ENCODE data around the gene BPIFB3. TPM values are rescaled to one million over a fixed set of nuclear protein-coding genes. Genes with fewer than 3 reads are reported as not detected.

BPIFB3 gene
- total RNA-seq, 1 donor from 2014 or later: not detected

DNA sequence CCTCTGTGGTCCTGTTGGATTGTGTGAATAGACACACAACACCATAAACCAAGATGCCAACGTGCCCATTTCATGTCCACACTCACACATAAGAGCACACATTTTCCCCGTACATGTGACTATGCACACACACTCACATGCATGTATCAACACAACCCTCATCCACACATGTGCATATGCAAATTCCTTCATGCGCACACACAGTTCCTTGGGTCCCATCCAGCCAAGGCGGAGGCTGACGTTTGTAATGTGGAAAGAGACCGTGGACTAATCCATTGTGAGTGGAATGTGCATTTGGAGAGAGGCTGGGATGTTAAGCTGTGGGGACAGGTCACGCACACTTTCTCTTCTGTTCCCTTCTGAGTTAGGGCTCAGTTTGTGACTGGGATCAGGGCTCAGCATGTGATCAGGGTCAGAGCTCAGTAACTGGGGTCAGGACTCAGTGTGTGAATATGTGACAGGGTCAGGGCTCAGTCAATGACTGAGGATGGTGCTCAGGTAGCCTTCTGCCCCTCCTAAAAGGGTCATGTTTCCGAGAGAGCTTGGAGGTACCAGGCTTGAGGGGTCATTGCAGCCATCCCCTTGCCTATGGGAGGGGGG is 46.8 kb upstream of the BPIFB3 start:
- Mint-ChIP-seq H3K27me3 (ENCODE audit: low read depth) (peaks cover 9% of the 10 kb centered on the region), H3K36me3 (no peaks in the 10 kb centered on the region), H3K4me3 (no peak overlapping the region), H3K4me1 (no peaks in the 10 kb centered on the region), H3K9me3 (peaks cover 4% of the 10 kb centered on the region), H3K27ac (no peak overlapping the region)
- TF ChIP-seq, protein P1, sequence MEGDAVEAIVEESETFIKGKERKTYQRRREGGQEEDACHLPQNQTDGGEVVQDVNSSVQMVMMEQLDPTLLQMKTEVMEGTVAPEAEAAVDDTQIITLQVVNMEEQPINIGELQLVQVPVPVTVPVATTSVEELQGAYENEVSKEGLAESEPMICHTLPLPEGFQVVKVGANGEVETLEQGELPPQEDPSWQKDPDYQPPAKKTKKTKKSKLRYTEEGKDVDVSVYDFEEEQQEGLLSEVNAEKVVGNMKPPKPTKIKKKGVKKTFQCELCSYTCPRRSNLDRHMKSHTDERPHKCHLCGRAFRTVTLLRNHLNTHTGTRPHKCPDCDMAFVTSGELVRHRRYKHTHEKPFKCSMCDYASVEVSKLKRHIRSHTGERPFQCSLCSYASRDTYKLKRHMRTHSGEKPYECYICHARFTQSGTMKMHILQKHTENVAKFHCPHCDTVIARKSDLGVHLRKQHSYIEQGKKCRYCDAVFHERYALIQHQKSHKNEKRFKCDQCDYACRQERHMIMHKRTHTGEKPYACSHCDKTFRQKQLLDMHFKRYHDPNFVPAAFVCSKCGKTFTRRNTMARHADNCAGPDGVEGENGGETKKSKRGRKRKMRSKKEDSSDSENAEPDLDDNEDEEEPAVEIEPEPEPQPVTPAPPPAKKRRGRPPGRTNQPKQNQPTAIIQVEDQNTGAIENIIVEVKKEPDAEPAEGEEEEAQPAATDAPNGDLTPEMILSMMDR (IDR thresholded peaks at IDR 0.05; ENCODE audit: unreplicated experiment): no peak
- DNase-seq (ENCODE audit: low spot score in 2 of 2, unreplicated experiment in 2 of 2): no peak

DNA sequence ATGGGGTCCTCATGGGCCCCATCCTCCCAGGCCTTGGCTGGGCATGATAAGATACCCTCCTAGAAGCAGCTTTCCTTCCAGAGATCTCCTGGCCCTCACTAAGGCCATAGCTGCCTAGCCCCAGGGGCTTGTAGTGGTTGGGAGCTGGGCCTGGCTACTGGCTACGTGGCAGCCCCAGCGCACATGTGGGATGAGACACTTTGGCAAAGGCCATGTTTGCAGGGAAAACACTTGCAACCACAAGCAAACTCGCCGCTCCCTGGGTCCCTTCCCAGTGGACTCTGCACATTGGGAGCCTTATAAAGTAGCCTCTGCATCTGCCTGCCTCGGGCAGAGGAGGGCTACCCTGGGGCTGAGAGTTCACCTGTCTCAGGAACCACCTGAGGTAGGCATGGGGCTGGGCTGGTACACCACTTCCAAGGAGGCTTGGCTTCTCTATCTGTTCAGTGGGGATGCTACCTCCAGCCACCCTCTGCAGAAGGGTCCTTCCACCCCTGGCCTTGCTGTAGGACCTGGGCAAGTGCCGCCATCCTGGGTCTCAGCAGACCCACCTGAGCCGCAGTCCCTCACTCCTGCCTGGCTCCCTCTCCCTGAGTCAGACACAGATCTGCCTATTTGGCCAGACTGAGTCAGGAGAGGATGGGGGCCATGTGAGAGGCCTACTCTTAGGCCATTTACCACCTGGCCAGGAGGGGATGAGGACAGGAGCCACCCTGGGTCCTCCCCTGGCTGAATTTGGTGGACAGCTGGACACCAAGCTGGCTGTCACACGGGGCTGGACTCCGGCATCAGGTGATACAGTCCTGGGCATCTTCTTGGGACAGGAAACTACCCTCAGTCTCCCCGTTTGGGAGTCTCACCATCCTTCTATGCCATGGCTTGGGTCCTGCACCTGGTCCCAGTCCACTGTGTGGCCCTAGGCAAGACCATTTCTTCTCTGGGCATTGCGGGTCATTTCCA is 46.0 kb upstream of the BPIFB3 start, which contains the start of gene BPIFB2:
BPIFB2 (plus strand) TSS at position 329 of the 960 bp plus-strand sequence. CDS start 871 bp downstream, outside the sequence.
- peaks cover 4% of the 10 kb centered on the region for H3K9me3 Mint-ChIP-seq
- no peak for DNase-seq (ENCODE audit: low spot score in 2 of 2, unreplicated experiment in 2 of 2)
- no peak within 1 kb of the TSS for H3K27ac Mint-ChIP-seq
- H3K27me3 Mint-ChIP-seq (ENCODE audit: low read depth): peaks cover 17% of the 10 kb centered on the region
- TF ChIP-seq, protein P1 (IDR thresholded peaks at IDR 0.05; ENCODE audit: unreplicated experiment): no peak
- no peaks in the 10 kb centered on the region for H3K36me3 Mint-ChIP-seq
- H3K4me3 Mint-ChIP-seq: no peak within 1 kb of the TSS
- H3K4me1 Mint-ChIP-seq: no peaks in the 10 kb centered on the region

DNA sequence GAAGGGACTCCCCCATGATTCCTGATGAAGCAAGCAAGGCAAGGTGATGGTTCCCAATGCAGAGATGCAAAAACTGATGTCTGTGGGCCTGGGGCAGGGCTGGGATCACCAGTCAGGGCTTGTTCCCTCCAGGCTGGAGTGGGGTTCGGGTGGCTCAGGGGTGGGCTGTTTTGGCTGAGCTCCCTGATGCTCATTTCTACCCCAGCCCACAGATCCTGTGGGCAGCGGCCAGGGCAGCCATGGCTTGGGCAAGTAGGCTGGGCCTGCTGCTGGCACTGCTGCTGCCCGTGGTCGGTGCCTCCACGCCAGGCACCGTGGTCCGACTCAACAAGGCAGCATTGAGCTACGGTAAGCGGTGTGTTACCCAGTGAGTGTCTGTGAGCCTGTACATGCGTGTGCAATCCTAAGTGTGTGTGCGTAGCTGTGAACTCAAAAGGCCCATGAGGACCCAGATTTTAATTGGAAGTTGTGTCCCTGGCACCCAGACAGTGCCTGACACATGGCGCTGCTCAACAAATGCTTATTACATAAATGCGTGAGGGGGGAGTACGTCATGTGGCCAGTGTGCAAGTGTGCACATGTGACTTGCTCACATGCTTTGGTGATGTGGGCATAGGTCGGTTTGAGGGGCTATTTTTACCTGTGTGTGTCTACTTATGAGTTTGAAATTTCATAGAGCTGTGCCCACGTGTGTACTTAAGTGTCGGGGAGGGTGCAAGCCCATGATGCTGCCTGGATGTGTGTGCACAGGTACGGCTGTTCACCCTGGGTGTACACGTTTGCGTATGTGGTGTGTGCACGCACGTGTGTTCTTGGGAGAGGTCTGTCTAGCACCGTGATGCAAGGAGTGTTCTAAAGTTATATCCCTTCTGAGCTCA is 45.1 kb upstream of the BPIFB3 start:
- no peaks in the 10 kb centered on the region for H3K4me1 Mint-ChIP-seq
- H3K27me3 Mint-ChIP-seq (ENCODE audit: low read depth): peaks cover 21% of the 10 kb centered on the region
- no peak overlapping the region for H3K4me3 Mint-ChIP-seq
- TF ChIP-seq, protein P1 (IDR thresholded peaks at IDR 0.05; ENCODE audit: unreplicated experiment): no peak
- DNase-seq (ENCODE audit: low spot score in 2 of 2, unreplicated experiment in 2 of 2): no peak
- peaks cover 4% of the 10 kb centered on the region for H3K9me3 Mint-ChIP-seq
- no peak overlapping the region for H3K27ac Mint-ChIP-seq
- H3K36me3 Mint-ChIP-seq: no peaks in the 10 kb centered on the region

DNA sequence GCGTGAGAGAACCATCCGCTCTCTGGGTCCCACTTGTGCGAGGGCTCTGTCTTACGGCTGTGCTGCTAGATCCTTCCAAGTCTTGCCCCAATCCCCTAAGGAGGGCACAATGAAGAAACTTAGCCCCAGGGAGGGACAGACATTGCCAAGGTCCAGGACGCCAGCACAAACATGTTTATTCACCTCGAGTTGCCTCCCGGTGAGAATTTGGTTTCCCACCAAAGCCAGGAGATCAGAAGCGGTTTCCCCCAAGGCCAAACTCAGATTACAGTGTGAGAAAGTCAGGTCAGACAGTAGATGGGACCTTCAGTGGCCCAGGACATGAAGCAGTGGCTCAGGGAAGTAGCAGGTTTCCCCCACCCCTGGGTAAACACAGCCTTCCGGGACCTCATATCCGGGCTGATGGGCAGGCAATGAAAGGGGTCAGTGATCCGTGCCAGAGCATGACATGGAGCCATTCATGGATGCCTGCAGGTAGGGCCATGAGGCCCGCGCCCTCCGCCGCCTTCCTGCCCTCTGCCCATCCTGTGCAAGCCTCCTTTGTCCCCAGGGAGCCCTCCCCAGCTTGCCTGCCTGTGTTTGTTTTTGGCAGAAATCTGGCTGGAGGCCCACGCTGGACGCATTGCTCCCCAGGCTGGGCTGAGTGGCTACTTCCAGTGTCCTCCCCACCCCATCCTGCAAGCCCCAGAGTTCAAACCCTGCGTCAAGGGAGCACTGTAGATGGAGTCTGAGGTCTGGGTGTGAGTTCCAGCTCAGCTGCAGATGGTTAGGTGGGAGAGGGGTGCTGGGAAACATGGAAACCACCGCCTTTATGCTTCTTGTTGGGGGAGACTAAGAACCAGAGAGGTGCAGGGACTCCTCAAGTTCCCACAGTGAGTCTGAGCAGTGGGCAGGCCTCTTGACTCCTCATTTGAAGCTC is 44.2 kb upstream of the BPIFB3 start:
- peaks cover 27% of the 10 kb centered on the region for H3K27me3 Mint-ChIP-seq (ENCODE audit: low read depth)
- peaks cover 4% of the 10 kb centered on the region for H3K9me3 Mint-ChIP-seq
- DNase-seq (ENCODE audit: low spot score in 2 of 2, unreplicated experiment in 2 of 2): no peak
- H3K4me1 Mint-ChIP-seq: no peaks in the 10 kb centered on the region
- no peak overlapping the region for H3K27ac Mint-ChIP-seq
- no peaks in the 10 kb centered on the region for H3K36me3 Mint-ChIP-seq
- TF ChIP-seq, protein P1 (IDR thresholded peaks at IDR 0.05; ENCODE audit: unreplicated experiment): no peak
- no peak overlapping the region for H3K4me3 Mint-ChIP-seq
